Measurements from ENCODE around the gene CGNL1. TPM values are rescaled to one million over a fixed set of nuclear protein-coding genes. Genes with fewer than 3 reads are reported as not detected.

The CGNL1 gene
- total and polyA plus RNA-seq, 11 donors: 3.8 to 40.0 (median 23.4) TPM

- no peaks in the 10 kb centered on the region for H3K27me3 ChIP-seq
- no peaks in the 10 kb centered on the region for H3K9me3 ChIP-seq
- intact Hi-C loops (cut with DNase I): no loop called here
- 82 to 87% (median 84%) methylated on average over 11 of the region's 11 CpGs for WGBS, 4 donors
- peaks cover 0 to 4% (median 0%) of the 10 kb centered on the region in 12 donors for H3K4me1 ChIP-seq
- TF ChIP-seq POLR2A (IDR thresholded peaks at IDR 0.05): no peak
- TF ChIP-seq CTCF (IDR thresholded peaks at IDR 0.05): no peak
- no peak overlapping the region for H3K4me3 ChIP-seq
- no peak for ATAC-seq
- H3K36me3 ChIP-seq: peaks cover 0 to 40% (median 0%) of the 10 kb centered on the region in 9 donors
- no peak overlapping the region for H3K27ac ChIP-seq
- no peak for DNase-seq
Measured at GRCh38 chr15:57452090-57452754, 75.9 kb downstream of the CGNL1 start.

GRCh38 chr15:57455929-57456328, 79.6 kb downstream of the CGNL1 start:
- Histone ChIP-seq H3K36me3 (peaks cover 0 to 36% (median 0%) of the 10 kb centered on the region in 9 donors), H3K9me3 (no peaks in the 10 kb centered on the region), H3K27me3 (no peaks in the 10 kb centered on the region), H3K4me3 (no peak overlapping the region), H3K27ac (no peak overlapping the region), H3K4me1 (peaks cover 0 to 22% (median 2%) of the 10 kb centered on the region in 12 donors)
- intact Hi-C loops (cut with DNase I): no loop called here
- 41 to 57% (median 49%) methylated on average over 2 of the region's 2 CpGs for WGBS, 4 donors
- no peak for ATAC-seq
- no peak for TF ChIP-seq CTCF (IDR thresholded peaks at IDR 0.05)
- TF ChIP-seq POLR2A (IDR thresholded peaks at IDR 0.05): no peak
- no peak for DNase-seq

GRCh38 chr15:57456559-57456958, 80.3 kb downstream of the CGNL1 start:
- TF ChIP-seq POLR2A (IDR thresholded peaks at IDR 0.05) (no peak), CTCF (IDR thresholded peaks at IDR 0.05) (no peak)
- H3K36me3 ChIP-seq: peaks cover 0 to 31% (median 0%) of the 10 kb centered on the region in 9 donors
- H3K9me3 ChIP-seq: no peaks in the 10 kb centered on the region
- no peak for DNase-seq
- no peak for ATAC-seq
- H3K27me3 ChIP-seq: no peaks in the 10 kb centered on the region
- no peak overlapping the region for H3K27ac ChIP-seq
- H3K4me3 ChIP-seq: no peak overlapping the region
- intact Hi-C loops (cut with DNase I): no loop called here
- WGBS, 4 donors: 45 to 69% (median 58%) methylated on average over 4 of the region's 4 CpGs
- H3K4me1 ChIP-seq: peaks cover 0 to 22% (median 2%) of the 10 kb centered on the region in 12 donors

- Histone ChIP-seq H3K27me3 (no peaks in the 10 kb centered on the region), H3K4me1 (peaks cover 0 to 22% (median 2%) of the 10 kb centered on the region in 12 donors), H3K27ac (no peak overlapping the region), H3K36me3 (peaks cover 0 to 26% (median 0%) of the 10 kb centered on the region in 9 donors), H3K4me3 (no peak overlapping the region), H3K9me3 (no peaks in the 10 kb centered on the region)
- ATAC-seq (no peak), DNase-seq (no peak)
- WGBS, 4 donors: 90 to 97% (median 93%) methylated on average over 2 to 3 of the region's 3 CpGs
- intact Hi-C loops (cut with DNase I): no loop called here
- TF ChIP-seq POLR2A (IDR thresholded peaks at IDR 0.05) (no peak), CTCF (IDR thresholded peaks at IDR 0.05) (no peak)
Measured at GRCh38 chr15:57457726-57458125, 81.4 kb downstream of the CGNL1 start.
